A549 (cell line): Measurements from ENCODE around the gene IFNL3. TPM values are rescaled to one million over a fixed set of nuclear protein-coding genes. Genes with fewer than 3 reads are reported as not detected.

Source experiments
- ATAC-seq, 2 experiments: fragments of 200-7000 bp in 1 of 2; fragments of >200 bp in 1 of 2; cut with Nextera tagmentation in 1 of 2; cut with Tn5 transposase in 1 of 2; 3 replicates each; pipeline versions ENCODE4 v1.8.0 to v1.9.1; 2018 to 2020; ENCODE audit warnings: mild to moderate bottlenecking in 1 of 2, moderate library complexity in 1 of 2
- CTCF ChIA-PET: fragments of 300-600 bp; sonication (Branson Sonifier 250); formaldehyde crosslinking; extraction: SDS; loops from one replicate; lab custom pipeline; 2021; ENCODE audit warnings: antibody characterized with exemption, inconsistent platforms; lab: Yijun Ruan, JAX
- POLR2A ChIA-PET: fragments of 350-600 bp; formaldehyde crosslinking; extraction: SDS; loops from one replicate; lab custom pipeline; 2021; ENCODE audit warnings: antibody characterized with exemption, inconsistent platforms; lab: Yijun Ruan, JAX
- DNase-seq, 2 experiments: peaks; one replicate each; pipeline versions ENCODE4 v3.0.0 to v3.0.0-alpha.2; 2011 to 2016; ENCODE audit warnings: low read depth in 1 of 2, low spot score in 1 of 2
- FAIRE-seq: peaks from 2 replicates; lab custom pipeline; 2011; peaks lifted over from hg19 to GRCh38; lab: Jason Lieb, UNC
- H3K27ac ChIP-seq, 2 experiments: fragments of >200 bp; sonication (Bioruptor Twin); formaldehyde crosslinking; 3 replicates each; pipeline ENCODE4 v1.5.1; 2016 to 2017
- H3K4me1 ChIP-seq: fragments of >200 bp; sonication (Bioruptor Twin); formaldehyde crosslinking; 3 replicates; pipeline ENCODE4 v1.6.1; 2016
- H3K4me2 ChIP-seq: fragments of >200 bp; sonication (Bioruptor Twin); formaldehyde crosslinking; 3 replicates; pipeline ENCODE4 v1.6.1; 2016
- H3K4me3 ChIP-seq: fragments of >200 bp; sonication (Bioruptor Twin); formaldehyde crosslinking; 3 replicates; pipeline ENCODE4 v1.5.1; 2016
- H3K9me3 ChIP-seq: fragments of >200 bp; sonication (Bioruptor Twin); formaldehyde crosslinking; 3 replicates; pipeline ENCODE4 v1.6.1; 2016
- BCL3 ChIP-seq: fragments of >200 bp; sonication (Bioruptor Twin); formaldehyde crosslinking; IDR thresholded peaks from 3 replicates; pipeline ENCODE4 v1.6.1; 2016
- CEBPB ChIP-seq, 2 experiments: fragments of >200 bp in 1 of 2; sonication (Bioruptor Twin) in 1 of 2; formaldehyde crosslinking in 1 of 2; IDR thresholded peaks; 2 replicates each; pipeline ENCODE4 v1.6.1; 2012 to 2016
- ELK1 ChIP-seq: fragments of 150-350 bp; IDR thresholded peaks from 2 replicates; pipeline ENCODE4 v1.6.1; 2014; ENCODE audit warnings: low read depth, mild to moderate bottlenecking, low read length
- EP300 ChIP-seq, 2 experiments: fragments of >200 bp; sonication (Bioruptor Twin); formaldehyde crosslinking; IDR thresholded peaks; 2 replicates in 1 of 2; 3 replicates in 1 of 2; pipeline ENCODE4 v1.6.1; 2016 to 2017
- ESRRA ChIP-seq: fragments of 150-350 bp; IDR thresholded peaks from 2 replicates; pipeline ENCODE4 v1.6.1; 2014; ENCODE audit warnings: mild to moderate bottlenecking, low read length, borderline replicate concordance
- FOSL2 ChIP-seq, 2 experiments: fragments of 450-650 bp in 1 of 2; fragments of >200 bp in 1 of 2; sonication (Bioruptor Twin) in 1 of 2; formaldehyde crosslinking; IDR thresholded peaks; 2 replicates each; pipeline versions ENCODE4 v1.5.0 to v1.6.1; 2016 to 2020; ENCODE audit warnings: mild to moderate bottlenecking in 1 of 2, moderate library complexity in 1 of 2
- GATA3 ChIP-seq: IDR thresholded peaks from 2 replicates; pipeline ENCODE4 v1.6.1; 2012; ENCODE audit warnings: borderline replicate concordance
- HEYL ChIP-seq: fragments of 250-450 bp; sonication (Bioruptor Pico); IDR thresholded peaks from 2 replicates; pipeline ENCODE4 v1.8.0; 2021; ENCODE audit warnings: mild to moderate bottlenecking, moderate library complexity
- HMGXB4 ChIP-seq: fragments of 250-450 bp; sonication (Bioruptor Pico); IDR thresholded peaks from 2 replicates; pipeline ENCODE4 v1.5.0; 2021; ENCODE audit warnings: mild to moderate bottlenecking, moderate library complexity, borderline replicate concordance
- HOXB13 ChIP-seq: fragments of 250-450 bp; sonication (Bioruptor Pico); IDR thresholded peaks from 2 replicates; pipeline ENCODE4 v1.5.0; 2020; ENCODE audit warnings: low read depth, mild to moderate bottlenecking, moderate library complexity
- KDM5A ChIP-seq: fragments of 200-600 bp; sonication (generic); IDR thresholded peaks from 2 replicates; pipeline ENCODE4 v1.6.1; 2016; ENCODE audit warnings: antibody characterized with exemption, mild to moderate bottlenecking
- PHF8 ChIP-seq: fragments of 200-600 bp; sonication (generic); IDR thresholded peaks from 2 replicates; pipeline ENCODE4 v1.6.1; 2016; ENCODE audit warnings: low read depth, mild to moderate bottlenecking, antibody characterized with exemption, moderate library complexity, borderline replicate concordance
- POLR2AphosphoS2 ChIP-seq: conservative IDR thresholded peaks from 2 replicates; pipeline ENCODE4 v1.6.1; 2012; ENCODE audit warnings: low read length, improper control_type of control experiment, inconsistent platforms
- RAD21 ChIP-seq, 2 experiments: fragments of >200 bp in 1 of 2; sonication (Bioruptor Twin) in 1 of 2; formaldehyde crosslinking in 1 of 2; IDR thresholded peaks in 1 of 2; conservative IDR thresholded peaks in 1 of 2; 2 replicates in 1 of 2; 3 replicates in 1 of 2; pipeline ENCODE4 v1.6.1; 2012 to 2018; ENCODE audit warnings: inconsistent platforms in 1 of 2
- RCOR1 ChIP-seq: fragments of 150-350 bp; IDR thresholded peaks from 2 replicates; pipeline ENCODE4 v1.6.1; 2014; ENCODE audit warnings: antibody characterized with exemption, low read length, low read depth
- REST ChIP-seq: fragments of 200-600 bp; sonication (generic); IDR thresholded peaks from 2 replicates; pipeline ENCODE4 v1.6.1; 2016; ENCODE audit warnings: antibody characterized with exemption, mild to moderate bottlenecking, moderate library complexity
- RFX5 ChIP-seq: fragments of 450-650 bp; IDR thresholded peaks from 2 replicates; pipeline ENCODE4 v1.7.1; 2014; ENCODE audit warnings: antibody characterized with exemption, mild to moderate bottlenecking, moderate library complexity
- SREBF2 ChIP-seq: fragments of 450-650 bp; IDR thresholded peaks from 2 replicates; pipeline ENCODE4 v1.6.1; 2014; ENCODE audit warnings: mild to moderate bottlenecking, moderate library complexity
- USF2 ChIP-seq: fragments of 450-650 bp; IDR thresholded peaks from 2 replicates; pipeline ENCODE4 v1.6.1; 2014; ENCODE audit warnings: antibody characterized with exemption
- ZC3H11A ChIP-seq: fragments of 450-650 bp; IDR thresholded peaks from 2 replicates; pipeline ENCODE4 v1.6.1; 2014; ENCODE audit warnings: antibody characterized with exemption, mild to moderate bottlenecking
- ZNF302 ChIP-seq: fragments of 250-450 bp; sonication (Bioruptor Pico); IDR thresholded peaks from 2 replicates; pipeline ENCODE4 v1.9.0; 2021; ENCODE audit warnings: inconsistent platforms, mild to moderate bottlenecking, moderate library complexity
- WGBS: methylation state at CpG from one replicate; pipeline ENCODE4 v1.1.6; 2017; ENCODE audit errors: missing lambda C conversion rate; 5-methylcytosine and 5-hydroxymethylcytosine counted together
- polyA plus RNA-seq, 4 experiments: library from polyadenylated mRNA; depleted of rRNA in 3 of 4; stranded (reverse); fragments of >200 nt; fragmentation: RNase III in 1 of 4; extraction: RNeasy Plus Mini Kit Qiagen cat#74134 plus additional on column Dnase treatment in 1 of 4; gene quantifications; 2 replicates in 3 of 4; 3 replicates in 1 of 4; pipeline ENCODE4 v1.2.3, GENCODE V29; 2011 to 2017

Gene IFNL3
- polyA plus RNA-seq, 2 of the 4 experiments (the other 2 are of a cell fraction) = not detected

- Histone ChIP-seq H3K4me3 (no peak overlapping the region), H3K4me2 (no peak overlapping the region), H3K27ac (no peak overlapping the region)
- ChIA-PET CTCF (interaction anchor here (0.7 to 1.4 kb wide), 3 partner anchors 13 to 468 kb away, joined by 3 to 6 read pairs (median 3); no protein-coding TSS in a partner anchor), POLR2A (no interaction called here)
- ATAC-seq = peak; percentile 35 to 37; a peak in 3 of 6 replicates
- FAIRE-seq = no peak
- no peak for DNase-seq
- TF ChIP-seq EP300 (IDR thresholded peaks at IDR 0.05) (no peak), HMGXB4 (CRISPR knock-in tag) (no peak), GATA3 (no peak), POLR2AphosphoS2 (no peak), HOXB13 (CRISPR knock-in tag) (no peak), RAD21 (conservative IDR thresholded peaks at IDR 0.05 in 1 of 2, IDR thresholded peaks at IDR 0.05 in 1 of 2) (no peak), SREBF2 (no peak), REST (no peak), ZC3H11A (no peak)
- TF ChIP-seq, all 56 proteins: peak for 0
- WGBS = 59% methylated on average over 12 of the region's 12 CpGs
- no peaks in the 10 kb centered on the region for H3K9me3 ChIP-seq
- H3K4me1 ChIP-seq = no peaks in the 10 kb centered on the region
These were observed 8.3 kb downstream of the IFNL3 start for GRCh38 chr19:39236527-39236926.

- WGBS = 41% methylated on average over 5 of the region's 5 CpGs
- ATAC-seq (peak; percentile 57 to 71; a peak in 5 of 6 replicates), FAIRE-seq (peak; percentile 43), DNase-seq (no peak)
- Histone ChIP-seq H3K4me1 (no peaks in the 10 kb centered on the region), H3K4me2 (no peak overlapping the region), H3K27ac (no peak overlapping the region), H3K9me3 (no peaks in the 10 kb centered on the region), H3K4me3 (no peak overlapping the region)
- ChIA-PET CTCF (interaction anchor here (0.6 to 1.7 kb wide), 8 partner anchors 17 to 271 kb away, joined by 3 to 6 read pairs (median 4); no protein-coding TSS in a partner anchor), POLR2A (no interaction called here)
- TF ChIP-seq SREBF2 (no peak), ZC3H11A (no peak), RFX5 (no peak), ELK1 (no peak), KDM5A (no peak), FOSL2 (IDR thresholded peaks at IDR 0.05) (no peak), FOSL2 (CRISPR knock-in tag; IDR thresholded peaks at IDR 0.05) (no peak), PHF8 (no peak), CEBPB (IDR thresholded peaks at IDR 0.05) (no peak), USF2 (no peak), ZNF302 (no peak), BCL3 (no peak), HEYL (CRISPR knock-in tag) (no peak), EP300 (IDR thresholded peaks at IDR 0.05) (no peak), ESRRA (no peak), RCOR1 (no peak)
- TF ChIP-seq, all 56 proteins: peak for 0
These were observed 12.1 kb downstream of the IFNL3 start for GRCh38 chr19:39232708-39233107.
